NCI-H748 (cell line): ENCODE measurements around the gene SEMA6B.

Source experiments
- DNase-seq: peaks from one replicate; lab custom pipeline; 2025; ENCODE audit not compliant: unreplicated experiment; lab: John Stamatoyannopoulos, UW

Gene SEMA6B

DNA sequence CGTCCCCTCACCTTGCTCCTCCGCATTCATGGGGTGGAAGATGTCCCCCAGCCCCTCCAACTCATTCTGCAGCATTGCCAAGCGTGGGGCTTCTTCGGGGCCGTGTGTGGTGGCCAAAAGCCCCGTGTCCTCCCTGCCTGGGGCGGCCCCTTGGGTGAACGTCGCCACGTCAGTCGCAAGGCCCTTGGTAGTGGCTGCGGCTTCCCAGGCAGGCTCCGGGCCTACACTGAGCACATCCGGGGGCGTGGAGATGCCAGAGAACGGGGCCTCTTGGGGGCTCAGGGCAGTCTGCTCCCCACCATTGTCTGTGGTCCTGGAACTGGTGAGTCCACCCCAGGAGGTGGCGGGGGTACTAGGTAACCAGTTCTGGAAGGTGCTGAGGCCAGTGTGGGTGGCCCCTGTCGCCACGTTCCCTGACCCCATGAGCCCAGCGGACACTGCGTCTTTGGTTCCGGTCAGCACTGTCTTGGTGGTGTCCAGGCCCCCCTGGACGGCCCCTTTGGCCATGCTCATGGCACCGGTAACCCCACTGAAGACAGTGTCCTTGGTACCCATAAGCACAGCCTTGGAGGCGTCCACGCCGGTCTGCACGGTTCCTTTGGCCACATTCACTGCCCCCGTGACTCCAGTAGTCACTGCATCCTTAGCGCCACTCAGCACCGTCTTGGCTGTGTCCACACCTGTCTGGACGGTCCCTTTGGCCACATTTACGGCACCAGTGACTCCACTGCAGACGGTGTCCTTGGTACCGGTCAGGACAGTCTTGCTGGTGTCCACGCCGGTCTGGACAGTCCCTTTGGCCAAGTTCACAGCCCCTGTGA, 48.8 kb downstream of the SEMA6B start:
- DNase-seq, result no peak

DNA sequence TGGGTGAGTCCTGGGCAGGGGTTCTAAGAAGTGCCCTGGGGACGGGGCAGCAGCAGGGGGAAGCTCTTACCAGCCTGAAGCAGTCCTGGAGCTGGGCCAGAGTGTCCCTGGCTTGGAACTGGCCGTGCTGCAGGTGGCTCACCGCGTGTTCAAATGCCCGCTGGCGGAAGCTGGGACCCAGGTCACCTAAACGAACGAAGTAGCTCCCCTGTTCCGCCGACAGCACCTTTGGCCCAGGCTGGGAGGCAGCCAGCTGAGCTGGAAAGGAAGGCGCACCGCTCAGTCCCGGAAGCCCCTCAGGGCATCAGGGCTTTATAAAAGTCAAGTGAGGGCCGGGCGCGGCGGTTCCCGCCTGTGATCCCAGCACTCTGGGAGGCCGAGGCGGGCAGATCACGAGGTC, 50.8 kb downstream of the SEMA6B start:
- no peak for DNase-seq

DNA sequence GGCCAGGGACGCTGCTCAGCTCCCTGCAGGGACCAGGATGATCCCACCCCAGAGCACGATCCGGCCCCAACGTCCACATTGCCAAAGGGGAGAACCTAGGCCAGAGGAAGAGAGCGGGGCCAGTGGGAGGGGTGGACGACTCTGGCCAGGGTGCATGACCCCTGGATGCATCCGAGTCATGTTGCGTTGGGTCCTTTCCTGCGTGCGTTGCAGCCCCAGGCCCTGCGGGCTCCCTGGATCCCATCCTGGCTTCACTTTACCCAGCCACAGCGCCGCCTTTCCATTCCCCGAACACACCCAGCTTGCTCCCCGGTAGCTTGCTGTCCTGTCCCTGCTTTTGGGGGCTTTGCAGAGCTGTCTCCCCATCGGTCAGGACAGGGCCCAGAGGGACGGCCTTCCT, 51.7 kb downstream of the SEMA6B start:
- no peak for DNase-seq

DNA sequence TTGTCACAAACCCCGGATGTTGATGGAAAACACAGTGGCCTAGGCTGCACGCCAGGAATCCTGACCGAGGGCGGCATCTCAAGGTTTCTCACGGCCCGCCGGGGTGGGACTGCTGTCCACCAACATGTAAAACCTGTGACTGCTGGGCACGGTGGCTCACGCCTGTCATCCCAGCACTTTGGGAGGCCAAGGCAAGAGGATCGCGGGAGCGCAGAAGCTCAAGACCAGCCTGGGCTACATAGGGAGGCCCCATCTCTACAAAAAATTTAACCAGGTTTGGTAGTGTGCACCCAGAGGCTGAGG, 52.4 kb downstream of the SEMA6B start:
- no peak for DNase-seq

DNA sequence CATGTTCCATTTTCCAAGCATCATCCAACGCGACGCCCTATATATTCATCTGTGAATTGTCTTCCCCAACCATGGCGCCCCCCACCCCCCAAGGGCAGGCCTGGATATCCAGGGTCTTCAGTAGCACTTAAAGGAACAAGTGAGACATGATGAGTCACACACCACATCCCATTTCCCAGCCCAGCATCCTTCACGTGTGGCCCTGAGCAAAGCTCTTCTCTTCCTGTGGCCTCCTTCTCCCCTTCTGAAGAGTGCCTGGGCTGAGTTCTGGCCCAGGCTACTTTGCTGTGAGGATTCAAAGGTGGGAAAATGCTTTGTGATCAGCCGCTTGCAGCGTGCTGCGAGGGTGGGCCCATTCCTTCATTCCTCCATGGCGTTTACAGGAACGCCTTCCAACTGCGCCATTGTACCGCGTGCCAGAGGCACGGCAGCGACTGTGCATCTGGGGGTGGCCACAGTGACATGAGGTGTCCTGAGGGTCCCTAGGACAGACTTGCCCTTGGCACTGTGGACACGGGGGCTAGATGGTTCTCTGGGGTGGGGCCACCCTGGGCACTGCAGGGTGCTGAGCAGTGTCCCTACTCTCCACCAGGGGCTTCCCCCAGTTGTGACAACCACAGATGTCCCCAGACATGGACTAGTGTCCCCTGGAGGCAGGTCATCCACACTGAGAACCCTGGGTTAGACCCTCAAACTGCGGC, 52.9 kb downstream of the SEMA6B start:
- DNase-seq, result no peak

DNA sequence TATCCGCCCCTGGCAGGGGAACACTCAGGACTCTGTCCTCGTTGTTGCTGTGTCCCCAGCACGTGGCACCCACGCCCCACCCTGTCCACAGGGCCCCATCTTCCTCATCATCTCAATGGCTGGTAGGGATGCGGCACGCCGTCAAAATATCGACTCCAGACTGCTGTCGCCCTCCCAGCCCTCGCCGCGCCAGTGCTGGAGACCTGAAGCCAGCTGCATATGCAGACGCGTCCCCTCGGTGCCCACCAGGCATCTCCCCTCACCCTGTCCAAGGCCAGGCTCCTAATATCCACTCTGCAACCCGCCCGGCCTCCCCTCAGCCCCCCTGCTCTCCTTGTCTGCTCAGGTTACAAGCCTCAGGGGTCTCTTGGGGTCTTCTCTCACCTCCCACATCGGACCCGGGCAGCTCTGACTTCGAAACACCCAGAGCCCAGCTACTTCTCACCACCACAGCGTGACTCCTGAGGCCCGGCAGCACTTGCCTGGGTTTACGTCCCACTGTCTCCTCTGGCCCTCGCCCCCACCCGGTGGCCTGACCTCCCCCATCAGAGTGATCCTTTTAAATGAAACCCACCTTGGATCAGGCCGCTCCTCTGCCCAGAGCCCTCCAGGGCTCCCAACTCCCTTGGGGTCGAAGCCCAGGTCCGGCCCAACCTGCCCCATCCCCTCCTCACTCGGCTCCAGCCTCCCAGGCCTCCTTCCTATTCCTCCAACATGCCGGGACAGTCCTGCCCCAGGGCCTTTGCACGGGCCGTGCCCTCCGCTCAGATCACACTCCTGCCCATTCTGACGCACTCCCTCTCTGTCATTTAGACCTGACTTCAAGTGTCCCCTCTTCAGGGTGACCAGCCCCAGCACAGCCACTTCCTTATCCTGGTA, 53.7 kb downstream of the SEMA6B start:
- DNase-seq, result no peak

DNA sequence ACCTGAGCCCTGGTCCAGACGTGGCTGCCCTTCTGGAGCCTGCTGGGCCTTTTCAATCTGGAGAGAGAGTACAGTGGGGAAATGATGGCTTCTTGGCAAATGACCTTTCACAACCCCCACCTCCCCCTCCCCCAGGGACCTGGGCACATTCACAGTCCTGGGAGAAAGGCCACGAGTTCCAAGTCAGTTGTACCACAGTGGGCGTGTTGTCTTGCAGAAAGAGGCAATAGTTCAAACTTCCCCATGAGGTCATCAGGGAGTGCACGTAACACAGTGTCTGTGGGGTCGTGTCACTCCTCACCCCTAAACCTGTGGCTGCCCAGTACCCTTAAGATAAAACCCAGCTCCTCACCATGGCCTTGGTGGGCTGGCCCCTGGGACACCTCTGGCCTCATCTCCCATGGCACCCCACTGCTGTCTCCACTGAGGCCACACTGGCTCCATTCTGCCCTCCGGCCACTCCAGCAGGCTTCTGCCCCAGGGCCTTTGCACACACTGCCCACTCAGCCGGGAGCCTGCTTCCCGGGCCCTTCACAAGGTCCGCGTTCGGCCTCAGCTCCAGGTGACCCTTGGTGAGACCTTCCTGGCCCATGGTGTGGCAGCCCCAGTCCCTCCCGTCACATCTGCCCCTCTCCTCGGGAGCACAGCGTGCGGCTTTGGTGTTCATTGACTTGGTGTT, 54.5 kb downstream of the SEMA6B start:
- no peak for DNase-seq

DNA sequence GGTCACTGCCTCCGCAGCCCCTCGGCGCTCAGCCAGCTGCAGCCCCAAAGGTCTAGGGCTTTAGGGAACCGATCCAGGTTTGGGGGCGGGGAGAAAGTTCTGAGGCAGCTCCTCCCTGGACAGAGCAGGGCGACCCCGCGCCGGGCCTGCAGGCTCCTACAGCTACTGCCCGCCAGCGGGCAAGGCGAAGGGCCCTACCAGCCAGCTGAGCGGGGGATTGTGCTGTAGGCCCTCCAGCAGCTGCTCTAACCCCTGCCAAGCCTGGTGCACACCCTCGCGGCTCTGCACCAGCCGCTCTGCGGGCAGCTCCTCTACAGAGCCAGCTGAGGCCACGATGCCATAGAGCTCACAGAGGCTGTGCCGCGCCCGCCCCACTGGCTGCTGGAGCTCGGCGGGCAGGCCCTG, 55.2 kb downstream of the SEMA6B start:
- no peak for DNase-seq

DNA sequence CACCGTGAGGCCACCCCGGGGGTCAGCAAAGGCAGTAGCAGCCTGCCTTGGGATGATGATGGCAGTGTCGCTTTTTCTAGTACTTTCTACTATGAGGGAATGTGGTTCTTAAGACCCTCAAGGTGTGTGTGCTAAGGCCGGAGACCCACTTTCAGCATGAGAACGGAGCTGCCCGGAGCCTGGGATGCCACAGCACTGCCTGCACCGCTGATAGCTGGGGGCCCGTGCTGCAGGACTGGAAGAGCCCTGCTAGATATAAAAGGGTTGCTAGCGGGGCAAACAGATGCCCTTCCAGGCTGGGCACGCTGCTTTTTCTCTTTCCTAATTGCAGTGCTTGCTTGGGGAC, 55.7 kb downstream of the SEMA6B start:
- no peak for DNase-seq

DNA sequence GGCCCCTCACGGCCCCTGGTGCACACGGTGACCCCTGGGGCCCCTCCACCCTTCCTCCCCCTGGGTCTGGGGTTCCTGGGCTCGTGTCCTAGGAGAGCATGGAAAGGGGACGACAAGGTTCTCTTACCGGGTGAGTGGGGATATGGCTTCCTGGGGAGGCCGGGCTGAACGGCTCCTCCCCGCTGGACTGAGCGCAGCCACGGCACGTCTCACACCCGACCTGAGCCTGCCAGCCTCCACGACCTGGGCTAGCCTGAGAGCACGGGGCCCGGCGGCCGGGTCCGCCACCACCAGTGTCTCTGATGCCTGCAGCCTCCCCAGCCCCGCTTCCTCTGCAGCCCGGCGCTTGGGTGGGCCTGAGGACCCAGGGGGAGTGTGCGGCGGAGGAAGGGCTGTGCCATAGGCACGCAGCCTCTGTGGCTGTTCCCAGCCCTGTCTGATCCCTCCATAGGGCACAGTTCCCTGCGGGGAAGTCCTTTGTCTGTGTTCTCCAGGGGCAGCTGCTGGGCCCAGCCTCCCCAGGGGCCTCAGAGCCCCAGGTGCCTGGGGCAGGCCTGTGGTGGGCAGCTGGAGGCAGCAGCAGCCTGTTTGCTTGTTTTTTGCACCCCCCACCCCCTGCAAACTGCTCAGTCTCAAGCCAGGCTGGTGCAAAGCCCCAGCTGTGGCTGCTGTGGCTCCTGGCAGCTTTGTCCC, 56.2 kb downstream of the SEMA6B start:
- DNase-seq, result no peak

DNA sequence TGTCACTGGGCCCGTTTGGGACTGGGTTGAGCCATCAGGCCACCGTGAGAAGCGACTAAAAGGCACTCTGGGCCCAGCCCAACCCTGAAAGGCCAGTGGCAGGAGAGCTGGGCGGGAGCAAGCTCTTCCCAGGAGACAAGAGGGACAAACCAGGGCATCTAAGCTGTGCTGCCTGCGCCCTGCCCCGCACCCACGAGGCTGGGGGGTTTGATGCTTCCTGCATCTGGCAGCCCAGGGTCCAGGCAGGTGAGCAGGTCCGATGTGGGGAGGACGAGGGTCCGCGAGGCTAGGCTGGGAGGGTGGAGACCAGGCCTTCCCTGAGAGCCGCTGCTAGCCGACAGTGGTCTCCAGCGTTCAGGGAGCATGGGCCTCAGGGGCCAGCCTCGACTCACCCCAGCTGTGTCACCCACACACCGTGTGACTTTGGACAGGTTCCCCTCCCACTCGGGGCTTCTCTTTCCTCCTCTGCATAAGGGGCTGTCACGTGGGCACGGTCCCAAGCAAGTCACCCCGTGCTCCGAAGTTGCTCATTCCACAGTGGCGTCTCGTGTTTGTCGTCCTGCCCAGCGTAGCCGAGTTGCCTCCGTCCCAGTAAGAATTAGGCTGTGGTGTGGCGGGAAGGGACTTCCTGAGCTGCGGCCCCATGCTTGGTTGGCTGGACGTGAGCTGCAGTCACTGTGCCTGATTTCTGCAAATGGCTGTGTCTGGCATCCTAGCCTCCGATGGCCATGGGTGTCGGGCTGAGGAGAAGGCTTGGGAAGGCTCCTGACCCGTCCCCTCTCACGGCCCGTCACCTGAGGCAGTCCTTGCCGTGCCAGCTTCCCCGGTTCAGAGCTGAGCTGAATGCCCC, 57.0 kb downstream of the SEMA6B start:
- DNase-seq, result no peak

DNA sequence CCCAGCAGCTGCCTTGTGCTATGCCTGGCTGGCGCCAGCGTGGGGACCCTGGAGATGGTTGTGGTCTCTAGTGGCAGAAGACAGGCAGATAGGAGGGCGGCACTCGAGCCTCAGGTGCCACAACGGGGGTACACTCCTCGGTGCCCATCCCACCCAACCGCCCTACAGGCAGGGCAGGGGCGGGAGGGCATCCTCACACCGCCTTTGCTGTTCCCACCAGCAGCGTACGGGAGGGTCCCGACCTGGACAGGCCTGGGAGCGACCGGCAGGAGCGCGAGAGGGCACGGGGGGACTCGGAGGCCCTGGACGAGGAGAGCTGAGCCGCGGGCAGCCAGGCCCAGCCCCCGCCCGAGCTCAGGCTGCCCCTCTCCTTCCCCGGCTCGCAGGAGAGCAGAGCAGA, 57.8 kb downstream of the SEMA6B start:
- no peak for DNase-seq

DNA sequence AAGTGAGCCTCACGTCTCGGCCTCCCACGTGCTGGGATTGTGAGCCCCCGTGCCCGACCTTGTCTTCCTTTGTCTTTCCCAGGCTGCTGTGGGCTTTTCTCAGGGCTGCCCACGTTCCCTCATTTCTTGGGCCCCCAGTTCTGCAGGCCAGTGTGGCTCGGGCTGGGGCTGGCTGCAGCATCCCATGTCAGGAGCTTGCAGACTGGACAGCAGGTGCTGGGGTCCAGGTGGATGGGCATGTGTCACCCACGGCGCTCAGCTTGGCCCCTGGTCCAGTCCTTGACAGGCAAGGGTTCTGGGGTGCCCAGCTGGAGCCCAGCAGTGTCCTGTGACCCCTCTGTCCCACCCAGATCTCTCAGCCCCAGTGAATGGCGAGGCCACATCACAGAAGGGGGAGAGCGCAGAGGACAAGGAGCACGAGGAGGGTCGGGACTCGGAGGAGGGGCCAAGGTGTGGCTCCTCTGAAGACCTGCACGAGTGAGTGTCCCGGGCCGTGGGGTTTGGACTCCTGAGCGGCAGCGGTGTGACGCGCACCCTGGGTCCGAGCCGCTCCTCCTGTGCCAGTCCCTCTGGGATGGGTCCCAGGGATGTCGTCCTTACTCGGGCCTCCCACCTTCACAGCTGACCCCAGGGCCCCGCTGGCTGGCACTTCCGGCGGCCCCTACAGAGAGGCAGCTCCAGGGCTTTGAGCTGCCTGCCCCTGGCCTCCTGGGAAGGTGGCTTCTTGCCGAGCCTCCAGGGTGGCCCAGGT, 58.5 kb downstream of the SEMA6B start:
- no peak for DNase-seq

DNA sequence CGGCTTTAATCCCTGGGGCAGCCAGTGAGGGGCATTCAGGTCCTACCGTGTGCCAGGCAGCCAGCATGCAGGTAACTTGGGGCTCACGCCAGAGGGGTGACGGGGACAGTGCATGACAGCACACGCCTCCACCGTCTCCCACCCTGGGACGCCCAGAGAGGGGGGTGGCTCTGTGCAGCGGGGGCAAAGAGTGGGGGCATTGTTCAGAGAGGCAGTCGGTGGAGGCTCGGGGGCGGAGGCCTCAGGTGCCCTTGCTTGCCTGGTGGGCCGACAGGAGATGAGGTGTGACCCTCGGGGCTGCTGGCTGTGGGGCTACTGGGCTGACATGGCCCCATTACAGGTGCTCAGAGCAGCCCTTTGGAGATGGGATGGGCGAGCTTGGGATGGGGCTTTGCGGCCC, 59.6 kb downstream of the SEMA6B start:
- DNase-seq, result no peak

DNA sequence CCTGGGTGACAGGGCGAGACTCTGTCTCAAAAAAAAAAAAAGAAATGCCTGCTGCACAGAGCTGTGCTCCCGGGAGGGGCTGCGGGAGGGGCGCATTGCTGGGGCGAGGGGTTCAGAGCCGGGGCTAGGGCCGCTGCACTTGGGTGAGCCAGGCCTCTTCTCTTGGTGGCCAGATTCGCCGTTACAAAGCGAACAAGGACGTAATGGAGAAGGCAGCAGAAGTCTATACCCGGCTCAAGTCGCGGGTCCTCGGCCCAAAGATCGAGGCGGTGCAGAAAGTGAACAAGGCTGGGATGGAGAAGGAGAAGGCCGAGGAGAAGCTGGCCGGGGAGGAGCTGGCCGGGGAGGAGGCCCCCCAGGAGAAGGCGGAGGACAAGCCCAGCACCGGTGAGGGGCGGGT, 60.2 kb downstream of the SEMA6B start:
- no peak for DNase-seq

DNA sequence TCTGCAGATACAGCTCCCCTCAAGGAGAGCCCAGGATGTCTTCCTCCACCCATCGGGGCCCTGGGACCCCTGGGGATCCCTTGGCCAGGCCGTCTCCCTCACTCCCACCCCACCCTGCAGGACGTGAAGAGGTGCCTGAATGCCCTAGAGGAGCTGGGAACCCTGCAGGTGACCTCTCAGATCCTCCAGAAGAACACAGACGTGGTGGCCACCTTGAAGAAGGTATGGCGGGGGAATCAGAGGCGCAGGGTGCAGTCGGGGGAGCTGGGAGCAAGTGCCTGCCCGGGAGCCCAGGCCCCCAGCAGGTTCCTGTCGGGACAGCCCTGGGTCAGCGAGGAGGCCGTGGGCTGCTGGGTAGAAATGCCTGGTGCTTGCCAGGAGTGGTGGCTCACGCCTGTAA, 60.8 kb downstream of the SEMA6B start:
- DNase-seq, result no peak

DNA sequence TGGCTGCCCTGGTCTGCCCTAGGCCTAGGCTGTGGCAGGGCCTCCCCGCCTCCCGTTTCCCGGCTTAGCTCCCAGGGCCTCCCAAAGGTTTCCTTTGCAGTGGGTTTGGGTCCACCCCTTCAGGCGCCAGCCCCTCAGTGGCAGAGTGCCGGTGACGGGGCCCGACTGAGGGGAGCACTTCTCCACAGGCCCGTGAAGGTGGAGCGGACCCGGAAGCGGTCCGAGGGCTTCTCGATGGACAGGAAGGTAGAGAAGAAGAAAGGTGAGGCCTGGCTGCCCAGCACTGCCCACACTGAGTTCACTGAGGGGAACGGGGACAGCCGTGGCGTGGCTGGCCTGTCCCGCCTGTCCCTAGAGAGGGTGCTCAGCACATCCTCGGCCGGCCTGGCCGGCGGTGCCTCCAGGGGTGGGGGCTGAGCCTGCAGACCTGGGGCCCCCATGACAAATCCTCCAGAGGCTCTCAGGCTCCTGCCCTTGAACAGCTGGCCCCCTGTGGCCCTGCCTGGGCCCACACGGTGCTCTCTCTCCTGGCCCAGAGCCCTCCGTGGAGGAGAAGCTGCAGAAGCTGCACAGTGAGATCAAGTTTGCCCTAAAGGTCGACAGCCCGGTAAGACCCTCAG, 61.6 kb downstream of the SEMA6B start:
- DNase-seq, result no peak

DNA sequence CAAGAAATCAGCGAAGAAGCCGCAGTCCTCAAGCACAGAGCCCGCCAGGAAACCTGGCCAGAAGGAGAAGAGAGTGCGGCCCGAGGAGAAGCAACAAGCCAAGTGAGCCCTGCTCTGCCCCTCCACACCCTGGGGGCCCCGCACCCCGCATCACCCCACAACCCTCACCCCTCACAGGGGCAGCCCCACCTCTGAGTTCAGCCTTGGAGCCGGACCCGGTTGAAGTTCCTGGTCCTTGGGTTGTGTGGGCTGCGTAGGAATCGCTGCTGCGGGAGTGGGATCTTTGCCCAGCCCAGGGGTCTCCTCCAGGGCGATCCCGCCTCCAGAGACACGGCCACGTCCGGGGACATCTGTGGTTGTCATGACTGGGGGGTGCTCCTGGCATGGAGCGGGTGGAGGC, 63.2 kb downstream of the SEMA6B start:
- no peak for DNase-seq

DNA sequence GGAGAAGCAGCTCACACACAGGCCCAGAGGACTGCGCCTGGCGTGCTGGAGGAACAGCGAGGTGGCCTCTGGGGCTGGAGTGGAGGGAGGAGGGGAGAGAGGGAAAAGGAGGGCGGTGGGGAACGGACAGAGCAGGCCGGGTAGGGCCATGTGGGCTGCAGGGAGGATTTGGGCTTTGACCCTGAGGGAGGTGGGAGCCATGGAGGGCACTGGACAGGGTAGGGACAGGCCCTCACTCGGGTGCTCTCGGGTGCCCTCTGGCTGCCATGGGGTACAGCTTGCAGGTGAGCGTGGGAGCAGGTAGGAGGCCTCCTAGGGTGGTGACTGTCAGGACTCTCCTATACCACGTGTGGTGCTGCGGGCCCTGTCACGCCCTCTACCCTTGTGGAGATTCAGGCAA, 64.0 kb downstream of the SEMA6B start:
- no peak for DNase-seq
